ENCODE measurements around the gene NRARP.

Gene NRARP

DNA sequence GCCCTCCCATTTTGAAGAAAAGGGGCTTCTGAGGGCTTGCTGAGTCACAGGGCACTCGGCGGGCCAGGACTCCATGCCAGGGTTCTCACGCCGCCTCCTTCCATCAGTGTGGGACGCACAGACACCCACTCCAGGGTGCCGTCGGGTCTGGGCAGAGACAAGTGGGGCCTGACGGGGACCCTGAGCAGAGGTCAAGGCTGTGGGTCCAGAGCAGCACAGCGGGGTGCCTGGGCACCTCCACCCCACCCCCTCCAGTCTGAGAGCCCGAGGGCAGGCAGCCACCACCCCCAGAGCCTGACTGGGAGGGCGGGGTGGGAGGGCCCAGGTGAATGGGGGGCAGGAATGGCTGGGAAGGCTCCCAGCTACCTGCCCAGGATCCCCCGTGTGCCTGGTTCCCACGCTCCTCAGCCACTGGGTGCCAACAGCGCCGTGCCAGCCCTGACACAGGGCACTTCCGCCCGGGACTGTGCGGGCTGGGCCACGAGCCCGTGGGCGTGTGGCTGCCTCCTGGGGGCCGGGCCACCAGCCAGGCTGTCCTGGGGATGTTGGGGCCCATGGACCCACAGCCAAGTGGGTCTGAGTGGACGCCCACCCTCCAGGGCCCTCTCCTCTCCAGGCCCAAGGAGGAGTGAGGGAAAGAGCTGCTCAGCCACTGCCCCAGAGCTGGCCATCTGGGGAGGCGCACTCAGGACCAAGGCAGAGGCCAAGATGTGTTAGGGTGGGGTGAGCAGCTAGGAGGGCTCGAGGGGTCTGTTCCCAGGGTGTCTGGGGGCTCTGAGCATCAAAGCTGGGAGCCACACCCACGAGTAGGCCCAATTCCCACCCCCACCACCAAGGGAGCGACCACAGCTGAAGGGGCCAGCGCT is 10.1 kb upstream of the NRARP start:
- no peak for DNase-seq

DNA sequence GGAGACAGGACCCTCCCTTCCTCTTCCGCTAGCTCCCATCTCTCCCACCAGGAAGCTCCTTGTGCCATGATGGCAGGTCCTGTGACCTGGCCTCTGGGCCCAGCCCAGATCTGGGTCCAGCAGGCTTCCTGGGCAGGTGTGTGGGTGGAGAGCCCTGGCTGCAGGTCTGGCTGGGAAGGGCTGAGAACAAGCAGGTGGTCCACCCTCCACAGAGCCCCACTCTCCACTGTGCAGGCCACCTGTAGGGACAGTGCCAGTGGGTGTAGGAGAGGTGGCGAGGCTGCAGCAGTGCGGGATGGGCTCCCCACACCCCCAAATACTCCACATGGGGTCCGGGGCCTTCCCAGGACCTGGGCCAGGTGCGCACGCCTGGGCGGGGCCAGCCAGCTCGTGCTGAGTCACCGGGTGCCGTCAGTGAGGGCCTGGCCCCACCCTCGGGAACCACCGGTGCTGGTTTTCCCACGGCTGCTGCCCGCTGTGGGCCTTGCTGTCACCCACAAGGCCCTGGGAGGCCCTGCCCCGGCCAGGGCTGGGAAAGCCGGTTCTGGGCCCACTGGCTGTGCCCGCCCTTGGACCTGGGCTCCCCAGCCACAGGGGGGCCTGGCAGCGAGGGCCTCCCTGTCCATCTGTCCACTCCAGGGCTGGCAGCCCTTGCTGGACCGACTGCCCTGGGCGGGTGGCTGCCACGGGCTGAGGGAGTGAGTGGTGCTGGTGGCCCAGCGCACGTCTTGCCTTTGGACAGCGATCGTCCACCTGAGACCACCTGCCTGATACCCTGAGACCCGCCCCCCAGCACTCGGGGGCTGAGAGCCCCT is 9.3 kb upstream of the NRARP start:
- DNase-seq = peak in 1 of 58 donors; percentile 33

DNA sequence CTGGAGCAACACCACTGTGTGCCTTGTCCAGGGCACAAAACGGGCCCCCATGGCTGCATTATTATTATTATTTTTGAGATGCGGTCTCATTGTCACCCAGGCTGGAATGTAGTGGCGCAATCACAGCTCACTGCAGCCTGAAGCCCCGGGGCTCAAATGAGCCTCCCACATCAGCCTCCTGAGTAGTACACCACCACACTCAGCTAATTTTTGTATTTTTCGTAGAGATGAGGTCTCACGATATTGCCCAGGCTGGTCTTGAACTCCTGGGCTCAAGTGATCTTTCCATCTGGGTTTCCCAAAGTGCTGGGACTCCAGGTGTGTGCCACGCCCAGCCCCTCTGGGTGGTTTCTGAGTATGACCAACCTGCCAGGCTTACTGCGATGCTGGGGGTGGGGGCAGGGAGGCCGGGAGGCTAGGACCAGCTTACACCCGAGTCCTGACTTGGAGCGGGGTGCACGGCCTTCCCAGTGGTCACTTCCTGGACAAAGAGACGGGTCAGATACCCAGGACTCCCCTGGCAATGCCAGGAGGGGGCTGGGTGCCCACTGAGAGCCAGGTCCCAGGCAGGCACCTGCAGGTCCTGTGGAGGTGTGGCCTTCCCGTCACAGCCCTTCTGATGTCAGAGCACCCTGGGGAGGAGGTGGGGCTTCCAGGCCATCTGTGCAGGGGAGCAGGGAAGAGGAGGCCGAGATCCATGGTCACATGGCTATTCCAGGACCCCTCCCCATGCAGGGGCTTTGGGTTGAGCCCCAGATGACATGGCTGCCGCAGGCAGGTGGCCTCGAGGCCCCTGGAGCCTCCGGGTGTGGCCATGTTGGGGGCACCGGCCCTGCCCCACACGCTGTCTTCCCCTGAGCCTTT is 8.3 kb upstream of the NRARP start:
- DNase-seq = no peak

DNA sequence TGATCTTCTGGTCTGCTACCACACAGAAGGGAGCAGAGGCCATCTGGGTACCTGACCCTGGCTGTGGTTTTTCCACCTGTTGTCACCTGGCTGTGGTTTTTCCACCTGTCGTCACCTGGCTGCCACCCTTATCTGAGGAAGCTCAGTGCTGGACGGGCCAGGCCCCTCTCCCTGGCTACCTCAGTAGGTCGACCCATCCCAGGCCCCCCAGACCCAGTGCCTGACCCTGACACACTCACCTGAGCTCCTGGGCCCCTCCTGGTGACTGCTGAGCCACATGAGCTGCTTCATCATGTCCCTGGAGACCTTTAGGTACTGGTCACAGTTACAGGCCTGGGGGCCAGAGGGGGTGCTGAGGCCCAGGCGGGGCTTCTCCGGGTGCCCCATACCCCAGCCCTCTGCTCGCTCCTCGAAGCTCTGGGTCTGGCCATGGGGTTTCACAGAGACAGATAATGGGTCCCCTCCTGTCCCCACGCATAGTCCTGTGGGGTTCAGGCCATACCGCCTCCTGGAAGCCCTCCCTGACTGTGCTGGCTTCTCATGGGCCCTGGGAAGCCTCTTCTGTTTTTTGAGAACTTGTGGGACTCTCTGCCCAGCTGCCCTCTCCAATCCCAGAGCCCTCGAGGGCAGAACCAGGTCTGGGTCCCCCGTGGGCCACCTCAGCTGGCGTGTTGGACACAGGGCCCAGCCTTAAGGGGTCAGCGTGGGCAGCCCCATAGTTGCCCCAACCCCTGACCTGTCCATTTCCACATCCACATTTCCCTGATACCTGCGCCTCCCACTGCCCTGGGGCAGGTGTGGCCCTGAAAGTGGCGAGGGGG is 7.5 kb upstream of the NRARP start:
- DNase-seq = no peak

DNA sequence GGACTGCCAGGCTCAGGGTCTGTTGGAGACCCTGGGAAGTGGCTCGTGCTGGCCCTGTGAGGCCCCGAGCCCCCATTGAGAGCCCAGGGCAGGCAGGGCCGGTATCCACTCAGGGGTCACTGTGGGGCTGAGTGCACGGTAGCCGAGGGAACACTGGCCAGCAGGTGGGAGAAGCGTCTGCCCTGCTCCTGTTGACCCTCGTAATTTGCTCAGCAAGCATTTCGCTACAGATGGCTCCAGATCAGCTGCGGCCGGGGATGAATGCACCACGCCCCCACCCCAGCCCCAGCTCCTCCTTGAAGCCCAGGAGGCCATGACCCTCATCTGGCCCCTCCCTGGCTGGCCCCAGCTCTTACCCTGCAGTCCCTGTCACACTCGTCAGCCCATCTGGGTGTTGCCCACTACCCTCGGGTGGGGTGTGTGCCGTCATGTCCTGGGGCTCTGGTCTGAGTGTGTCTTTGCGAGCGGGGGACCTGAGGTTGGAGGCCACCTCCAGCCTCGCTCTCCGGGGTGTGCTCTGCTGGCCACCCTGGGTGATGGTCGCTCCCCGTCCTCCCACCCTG is 6.1 kb upstream of the NRARP start:
- DNase-seq = no peak

DNA sequence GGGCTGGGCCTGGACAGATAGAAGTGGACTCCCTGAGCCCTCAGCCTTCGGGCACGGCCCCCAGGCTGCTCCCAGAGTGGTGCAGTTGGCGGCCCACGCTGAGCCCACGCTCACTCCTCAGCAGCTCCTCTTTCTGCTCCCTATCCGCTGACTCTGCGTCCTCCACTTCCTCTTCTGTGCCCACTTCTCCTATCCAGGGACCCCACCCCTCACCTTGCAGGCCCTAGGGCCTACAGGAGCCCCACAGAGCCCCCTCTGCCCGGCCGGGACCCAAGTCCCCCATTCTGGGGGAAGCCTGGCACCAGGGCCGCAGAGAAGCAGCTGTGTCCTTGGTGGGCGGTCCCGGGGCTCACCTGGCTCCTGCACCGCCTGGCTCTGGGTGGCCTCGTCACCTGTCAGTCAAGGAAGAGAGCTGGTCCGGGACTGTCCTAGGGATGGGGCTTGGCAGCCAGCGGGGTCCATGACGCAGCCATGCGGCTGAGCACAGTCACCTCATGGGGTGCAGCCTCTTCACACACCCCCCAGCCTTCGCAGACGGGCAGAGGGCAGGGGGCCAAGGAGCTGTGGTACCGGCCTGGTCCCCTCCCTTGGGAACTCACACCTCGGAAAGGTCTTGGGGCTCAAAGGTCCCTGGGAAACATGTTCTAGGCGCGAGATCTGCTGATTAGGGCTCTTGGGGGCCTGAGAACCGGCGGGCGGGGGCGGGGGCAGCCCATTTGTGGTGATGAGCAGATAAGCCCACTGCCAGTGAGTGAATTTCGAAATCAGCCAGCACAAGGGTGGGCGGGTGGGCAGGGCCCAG is 5.4 kb upstream of the NRARP start:
- no peak for DNase-seq

DNA sequence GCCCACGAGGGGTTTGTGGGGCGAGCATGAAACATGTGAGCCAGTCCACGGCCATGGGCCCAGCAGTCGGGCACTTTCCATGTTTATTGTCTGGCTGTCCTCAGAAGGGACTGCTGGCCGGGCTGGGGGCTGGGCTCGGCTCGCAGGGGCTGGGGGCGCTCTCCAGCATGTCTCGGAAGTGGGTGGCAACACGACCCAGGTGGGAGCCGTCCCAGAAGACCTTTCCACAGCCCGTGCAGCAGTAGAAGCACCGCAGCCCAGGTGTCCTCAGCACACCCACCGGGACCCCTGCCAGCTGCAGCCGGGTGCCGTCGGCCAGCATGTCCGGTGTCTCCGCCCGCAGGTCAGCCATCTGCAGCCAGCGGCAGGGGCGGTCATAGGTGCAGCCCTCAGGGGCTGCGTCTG is 4.8 kb upstream of the NRARP start:
- DNase-seq = no peak

DNA sequence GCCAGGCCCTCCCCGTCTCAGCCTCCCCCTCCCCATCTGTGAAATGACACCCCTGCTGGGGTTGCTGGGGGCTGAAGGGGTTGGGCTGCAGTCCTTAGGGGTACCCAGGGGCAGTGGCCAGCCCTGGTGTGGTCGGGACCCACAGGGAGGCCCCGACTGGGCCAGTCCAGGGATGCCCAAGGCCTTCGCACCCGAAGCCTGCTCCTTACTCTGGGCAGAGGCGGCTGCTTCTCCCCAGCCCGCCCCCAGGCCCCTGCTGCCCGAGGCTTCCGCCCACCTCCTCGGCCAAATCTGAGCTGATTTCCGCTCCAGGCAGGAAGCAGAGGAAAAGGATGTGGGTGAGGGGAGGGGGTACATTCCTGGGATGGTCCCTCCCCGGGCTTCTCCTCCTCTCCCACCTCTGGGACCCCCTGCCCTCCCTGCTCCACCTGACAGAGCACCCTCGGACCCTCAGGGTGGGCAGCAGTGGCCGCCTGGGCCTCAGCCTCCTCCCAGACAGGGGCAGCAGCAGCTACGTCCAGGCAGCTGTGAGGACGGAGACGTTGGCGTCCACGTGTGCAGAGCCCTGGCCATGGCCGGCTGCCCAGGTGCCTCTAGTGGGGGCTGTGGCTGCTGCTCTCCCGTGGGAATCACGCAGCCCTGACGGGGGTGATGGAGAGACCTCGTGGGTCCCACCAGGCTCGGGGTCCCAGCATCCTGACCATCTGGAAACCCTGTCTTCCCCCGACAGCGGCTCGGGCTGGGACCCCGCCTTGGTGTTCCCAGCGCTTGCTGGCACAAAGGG is 4.2 kb upstream of the NRARP start:
- DNase-seq = peak in 1 of 58 donors; percentile 33

DNA sequence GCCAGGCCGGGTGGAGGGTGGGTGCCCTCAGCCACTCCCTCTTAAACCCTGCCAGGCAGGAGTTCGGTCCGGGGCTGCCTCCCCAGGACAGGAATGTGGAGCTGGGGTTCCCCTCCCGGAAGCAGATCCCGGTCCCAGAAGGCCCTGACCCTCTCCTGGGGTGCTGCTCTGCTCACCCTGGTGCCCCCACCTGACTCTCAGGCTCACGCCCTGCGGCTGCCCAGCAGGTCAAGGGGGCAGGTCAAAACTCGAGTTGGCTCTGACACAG is 3.7 kb upstream of the NRARP start:
- no peak for DNase-seq

DNA sequence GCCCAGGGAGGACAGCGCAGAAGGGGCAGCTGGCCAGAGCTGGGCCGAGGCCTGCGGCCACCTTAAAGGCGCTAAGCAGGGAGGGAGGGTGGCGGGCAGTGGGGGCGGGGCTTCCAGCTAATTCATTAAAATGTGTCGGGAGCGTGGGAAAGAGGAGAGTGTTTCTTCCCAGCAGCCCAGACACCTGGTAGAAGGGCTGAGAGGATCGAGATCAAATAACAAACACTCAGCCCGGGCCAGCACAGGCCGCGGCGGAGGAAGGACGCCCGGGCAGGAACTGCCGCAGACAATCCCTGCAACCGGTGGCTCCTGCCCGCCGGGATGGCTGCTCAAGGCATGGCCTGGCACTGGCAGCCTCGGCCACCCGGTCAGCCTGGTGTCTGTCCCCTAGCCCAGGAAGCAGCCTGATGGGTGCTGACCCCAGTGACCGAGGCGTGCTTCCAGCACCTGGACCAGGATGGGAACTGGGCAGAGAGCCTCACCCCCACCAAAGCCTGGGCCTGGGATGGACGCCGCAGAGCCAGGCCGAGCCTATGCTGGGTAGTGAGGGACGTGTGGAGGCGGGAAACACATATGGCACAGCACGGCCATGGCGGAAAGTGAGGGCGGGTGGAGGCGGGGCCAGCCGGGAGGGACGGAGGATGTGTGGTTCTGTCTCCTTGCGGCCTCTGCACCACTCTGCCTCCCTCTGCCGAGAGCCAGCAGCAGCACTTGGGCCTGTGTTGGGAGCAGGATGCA is 3.2 kb upstream of the NRARP start:
- peak in 33 of 58 donors; percentile 28 to 73 (median 52) for DNase-seq

DNA sequence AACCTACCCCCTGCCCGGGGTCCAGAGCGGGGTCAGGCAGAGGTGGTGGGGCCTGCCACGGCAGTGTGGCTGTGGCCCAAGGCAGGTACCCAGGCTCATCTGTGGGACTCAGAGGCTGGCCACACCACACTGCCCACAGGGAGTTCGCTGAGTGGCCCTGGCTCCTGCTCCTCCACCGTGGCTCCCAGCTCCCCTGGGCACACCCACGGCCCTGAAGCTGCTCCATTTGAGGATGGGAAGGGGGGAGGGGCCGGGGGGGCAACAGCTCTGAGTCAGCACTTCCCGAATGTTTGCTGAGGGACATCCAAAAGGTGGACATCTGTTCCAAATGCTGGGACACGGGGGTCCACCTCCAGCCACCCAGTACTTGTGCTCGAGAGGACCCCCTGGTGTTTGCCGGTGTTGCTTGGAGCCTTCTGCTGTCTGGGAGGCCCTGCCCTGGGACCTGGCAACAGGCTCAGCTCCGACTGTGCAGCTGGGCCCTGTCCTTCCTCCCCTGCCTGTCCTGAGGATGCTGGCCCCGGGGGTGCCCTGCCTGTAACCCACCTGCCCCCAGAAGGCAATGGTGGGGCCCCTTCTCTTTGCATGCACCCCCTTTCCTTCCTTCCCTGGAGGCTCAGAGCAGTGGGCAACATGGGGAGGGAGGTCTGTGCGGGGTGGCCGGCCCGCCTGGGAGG is 2.5 kb upstream of the NRARP start:
- no peak for DNase-seq

DNA sequence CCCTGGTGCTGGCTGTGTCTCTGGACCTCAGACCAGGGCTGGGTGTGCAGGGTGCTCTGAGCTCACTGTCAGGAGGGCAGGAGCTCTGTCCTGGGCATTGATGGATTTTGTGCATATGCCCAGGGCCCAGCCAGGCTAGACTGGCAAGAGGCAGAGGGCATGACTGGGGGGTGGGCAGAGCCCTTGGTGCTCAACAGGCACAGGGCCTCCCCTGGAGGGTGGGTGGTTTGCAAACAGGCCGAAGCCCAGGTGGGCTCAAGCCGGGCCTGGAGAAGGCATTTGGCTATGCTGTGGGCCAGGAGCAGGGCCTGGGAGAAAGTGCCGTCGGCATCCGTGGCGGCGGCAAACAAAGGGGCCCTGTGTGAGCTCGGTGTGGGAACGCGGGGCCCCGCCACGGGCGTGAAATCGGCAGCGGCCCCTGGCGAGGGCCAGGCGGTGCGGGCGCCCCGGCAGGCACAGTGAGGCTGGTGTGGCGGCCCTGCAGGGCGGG is 1.9 kb upstream of the NRARP start:
- peak in 5 of 58 donors; percentile 25 to 45 (median 33) for DNase-seq

DNA sequence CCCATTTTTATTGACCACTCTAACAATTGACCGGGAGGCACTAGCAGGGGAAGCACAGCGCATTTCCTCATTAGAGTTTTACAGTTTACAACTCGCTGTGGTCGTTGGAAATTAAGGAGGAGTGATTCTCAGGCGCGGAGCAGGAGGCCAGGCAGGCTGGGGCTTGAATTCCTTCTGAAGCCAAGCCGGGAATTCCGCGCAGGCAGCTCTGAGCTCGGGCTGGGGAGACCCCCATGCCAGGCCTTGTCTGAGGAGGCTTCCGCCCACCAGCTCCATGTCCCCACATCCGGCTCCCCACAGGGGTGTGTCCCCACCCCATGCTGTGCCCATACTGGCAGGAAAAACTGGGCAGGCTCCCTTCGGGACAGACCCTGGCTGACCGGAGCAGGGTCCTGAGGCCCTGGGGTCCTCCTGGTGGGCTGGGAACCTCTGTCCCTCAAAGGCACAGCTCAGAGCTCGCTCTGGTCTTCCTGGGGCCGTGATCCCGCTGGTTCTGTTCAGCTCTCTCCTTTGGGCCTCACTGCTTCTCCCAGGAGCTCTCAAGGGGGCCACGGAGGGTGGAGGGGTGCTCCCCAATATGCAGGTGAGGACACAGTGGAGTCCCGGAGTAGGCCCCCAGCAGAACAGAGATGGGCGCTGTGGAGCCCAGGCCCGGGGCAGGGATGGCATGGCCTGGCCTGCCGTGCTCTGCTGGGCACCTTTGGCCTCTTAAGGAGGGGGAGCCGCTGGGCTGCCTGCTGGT is 1.3 kb upstream of the NRARP start:
- no peak for DNase-seq

DNA sequence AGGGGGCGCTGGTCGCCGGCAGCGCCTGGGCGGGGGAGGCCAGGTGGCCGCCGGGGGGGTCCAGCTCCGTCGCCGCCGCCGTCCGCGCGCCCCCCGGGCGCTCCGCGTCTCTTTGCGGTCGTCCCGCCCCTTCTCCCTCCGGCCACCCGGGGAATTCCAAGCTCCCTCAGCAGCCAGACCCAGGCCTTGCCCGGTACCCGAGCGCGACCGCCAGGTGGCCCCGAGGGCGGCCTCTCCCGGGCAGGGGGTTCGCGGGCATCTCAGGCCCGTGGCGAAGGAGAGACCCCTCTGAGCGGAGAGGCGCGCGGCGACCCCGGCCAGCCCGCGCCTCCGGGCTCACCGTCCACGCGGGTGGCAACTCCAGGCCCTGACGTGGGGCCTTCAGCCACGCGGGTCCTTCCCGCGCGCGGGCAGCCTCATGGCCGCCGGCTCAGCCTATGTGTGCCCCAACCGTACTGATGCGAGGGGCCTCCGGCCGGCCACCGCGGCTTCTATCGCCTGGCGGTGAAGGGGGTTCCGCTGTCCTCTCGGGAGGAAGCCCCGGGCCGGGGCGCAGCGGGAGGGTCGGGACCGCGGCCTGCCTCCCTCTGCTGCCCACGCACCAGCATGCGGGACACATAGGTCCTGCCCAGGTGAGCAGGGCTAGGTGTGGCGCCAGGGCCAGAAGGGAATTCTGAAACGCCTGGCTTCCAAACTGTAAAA is 529 bp upstream of the NRARP start:
- DNase-seq = no peak

DNA sequence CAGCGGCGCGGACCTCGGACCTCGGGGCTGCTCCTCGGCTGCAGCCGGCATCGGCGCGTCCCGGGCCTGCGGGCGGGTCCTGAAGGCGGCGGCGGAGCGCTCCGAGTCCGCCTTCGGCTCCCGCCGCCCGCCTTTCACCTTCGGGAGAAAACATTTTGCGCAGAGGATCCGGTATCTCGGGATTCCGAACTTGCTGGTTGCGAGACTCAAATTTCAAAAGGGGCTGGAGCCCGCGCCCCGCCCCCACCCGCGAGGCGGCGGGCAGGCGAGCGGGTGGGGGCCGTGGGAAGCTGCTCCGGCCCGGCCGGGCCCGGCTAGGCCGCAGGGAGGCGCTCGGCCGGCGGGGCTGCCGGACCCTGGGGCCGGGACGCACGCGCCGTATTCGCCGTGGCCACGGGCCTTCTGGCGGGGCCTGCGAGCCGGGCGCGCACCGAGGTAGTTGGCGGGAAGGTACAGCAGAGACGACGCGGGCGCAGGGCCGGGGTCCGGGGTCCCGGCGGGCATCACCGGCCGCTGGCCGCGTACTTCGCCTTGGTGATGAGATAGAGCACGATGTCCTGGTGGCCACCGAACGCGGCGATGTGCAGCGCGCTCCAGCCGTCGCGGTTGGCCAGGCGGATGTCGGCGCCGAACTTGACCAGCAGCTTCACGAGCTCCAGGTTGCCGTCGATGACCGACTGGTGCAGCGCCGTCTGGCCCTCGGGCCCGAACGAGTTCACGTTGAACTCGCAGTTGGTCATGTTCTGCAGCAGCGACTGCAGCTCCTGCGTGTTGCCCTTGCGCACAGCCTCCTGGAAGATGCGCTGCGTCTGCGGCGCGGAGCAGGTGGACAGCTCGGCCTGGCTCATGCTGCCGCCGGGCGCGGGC is 757 bp downstream of the NRARP start:
- DNase-seq = peak in 2 of 58 donors; percentile 45 to 53
